ENCODE data around the gene CDH24.

- no peak for TF ChIP-seq MYC (IDR thresholded peaks at IDR 0.05; ENCODE audit: low read depth, low read length)
- TF ChIP-seq CTCF (IDR thresholded peaks at IDR 0.05; ENCODE audit: extremely low read depth in 1 of 2, insufficient read depth in 1 of 2, low read depth in 1 of 2, low read length in 2 of 2) = no peak
- TF ChIP-seq MAX (IDR thresholded peaks at IDR 0.05; ENCODE audit: insufficient read depth, insufficient read length) = no peak
- no peak for TF ChIP-seq JUN (IDR thresholded peaks at IDR 0.05; ENCODE audit: borderline replicate concordance, insufficient read depth, insufficient read length, low read depth)
Measured at GRCh38 chr14:23049011-23049410, 8.3 kb downstream of the CDH24 start.
